HepG2 (cell line): ENCODE data around the gene ANKRD65. TPM values are rescaled to one million over a fixed set of nuclear protein-coding genes. Genes with fewer than 3 reads are reported as not detected.

ENCODE experiments used
- ARNT2 ChIP-seq: sonication (generic); formaldehyde crosslinking; IDR thresholded peaks from 2 replicates; pipeline ENCODE4 v1.8.0; 2022; ENCODE audit warnings: mild to moderate bottlenecking, low read depth, missing genetic modification reagents, moderate library complexity
- KDM2A ChIP-seq: sonication (generic); formaldehyde crosslinking; IDR thresholded peaks from 2 replicates; pipeline ENCODE4 v1.4.0; 2020; ENCODE audit warnings: low read depth, missing genetic modification reagents, borderline replicate concordance
- MAFF ChIP-seq: IDR thresholded peaks from 2 replicates; pipeline ENCODE4 v1.6.1; 2011; ENCODE audit warnings: low read depth, low read length, improper control_type of control experiment
- PHB2 ChIP-seq: fragments of 450-650 bp; IDR thresholded peaks from 2 replicates; pipeline ENCODE4 v1.6.1; 2018; ENCODE audit not compliant: partially characterized antibody
- TCF12 ChIP-seq, 2 experiments: fragments of 450-650 bp in 1 of 2; sonication (generic) in 1 of 2; formaldehyde crosslinking in 1 of 2; IDR thresholded peaks; 2 replicates each; pipeline versions ENCODE4 v1.6.1 to v1.8.0; 2017 to 2022; ENCODE audit warnings: antibody characterized with exemption in 1 of 2, mild to moderate bottlenecking in 1 of 2, missing genetic modification reagents in 1 of 2, moderate library complexity in 1 of 2
- ZBED4 ChIP-seq: sonication (generic); formaldehyde crosslinking; IDR thresholded peaks from 2 replicates; pipeline ENCODE4 v1.4.0; 2020; ENCODE audit warnings: missing genetic modification reagents, borderline replicate concordance
- ZBTB38 ChIP-seq: sonication (generic); formaldehyde crosslinking; IDR thresholded peaks from 2 replicates; pipeline ENCODE4 v1.5.1; 2020; ENCODE audit warnings: mild to moderate bottlenecking, missing genetic modification reagents
- ZBTB7B ChIP-seq: sonication (generic); formaldehyde crosslinking; IDR thresholded peaks from 2 replicates; pipeline ENCODE4 v1.4.0; 2020; ENCODE audit warnings: missing genetic modification reagents
- ZC3H13 ChIP-seq: sonication (generic); formaldehyde crosslinking; IDR thresholded peaks from 2 replicates; pipeline ENCODE4 v1.8.1; 2023; ENCODE audit warnings: mild to moderate bottlenecking, missing genetic modification reagents, moderate library complexity
- ZNF326 ChIP-seq: sonication (generic); formaldehyde crosslinking; IDR thresholded peaks from 2 replicates; pipeline ENCODE4 v1.4.0; 2020; ENCODE audit warnings: missing genetic modification reagents, borderline replicate concordance
- ZNF383 ChIP-seq: sonication (generic); formaldehyde crosslinking; IDR thresholded peaks from 2 replicates; pipeline ENCODE4 v1.4.0; 2020; ENCODE audit warnings: missing genetic modification reagents, mild to moderate bottlenecking, borderline replicate concordance
- polyA plus RNA-seq, 8 experiments: library from polyadenylated mRNA; depleted of rRNA in 3 of 8; stranded (reverse) in 7 of 8; unstranded in 1 of 8; fragments of >200 nt; fragmentation: Illumina TruSeq in 4 of 8; extraction: Trizol in 4 of 8; gene quantifications; 2 replicates each; pipeline versions ENCODE4 v1.2.1 to v1.2.3, GENCODE V29; 2011 to 2016; ENCODE audit warnings: low read depth in 4 of 8, missing spikeins in 1 of 8, mixed read lengths in 1 of 8; ENCODE audit not compliant: insufficient read depth in 1 of 8
- total RNA-seq, 5 experiments: library from RNA; depleted of rRNA; stranded (reverse); fragments of >200 nt; fragmentation: Illumina TruSeq; extraction: Trizol; gene quantifications; 2 replicates each; pipeline ENCODE4 v1.2.3, GENCODE V29; 2016; ENCODE audit warnings: low read depth in 1 of 5
- TF ChIP-seq, protein P1 (sequence below): sonication (generic); formaldehyde crosslinking; IDR thresholded peaks from 2 replicates; pipeline ENCODE4 v1.8.1; 2023; ENCODE audit warnings: mild to moderate bottlenecking, missing genetic modification reagents, borderline replicate concordance
- TF ChIP-seq, protein P2 (sequence below): sonication (generic); formaldehyde crosslinking; IDR thresholded peaks from 2 replicates; pipeline ENCODE4 v1.4.0; 2020; ENCODE audit warnings: missing genetic modification reagents
- TF ChIP-seq, protein P3 (sequence below): sonication (generic); formaldehyde crosslinking; IDR thresholded peaks from 2 replicates; pipeline ENCODE4 v1.4.0; 2020; ENCODE audit warnings: mild to moderate bottlenecking, low read depth, missing genetic modification reagents
- TF ChIP-seq, protein P4 (sequence below): sonication (generic); formaldehyde crosslinking; IDR thresholded peaks from 2 replicates; pipeline ENCODE4 v1.4.0; 2020; ENCODE audit warnings: missing genetic modification reagents
- TF ChIP-seq, protein P5 (sequence below): sonication (generic); formaldehyde crosslinking; IDR thresholded peaks from 2 replicates; pipeline ENCODE4 v1.4.0; 2020; ENCODE audit warnings: missing genetic modification reagents, borderline replicate concordance

ANKRD65 gene
- total and polyA plus RNA-seq, 2 of the 13 experiments (the other 11 are each of a cell fraction or from before 2014, with no cell fraction given) = 12.1 to 30.1 TPM

DNA sequence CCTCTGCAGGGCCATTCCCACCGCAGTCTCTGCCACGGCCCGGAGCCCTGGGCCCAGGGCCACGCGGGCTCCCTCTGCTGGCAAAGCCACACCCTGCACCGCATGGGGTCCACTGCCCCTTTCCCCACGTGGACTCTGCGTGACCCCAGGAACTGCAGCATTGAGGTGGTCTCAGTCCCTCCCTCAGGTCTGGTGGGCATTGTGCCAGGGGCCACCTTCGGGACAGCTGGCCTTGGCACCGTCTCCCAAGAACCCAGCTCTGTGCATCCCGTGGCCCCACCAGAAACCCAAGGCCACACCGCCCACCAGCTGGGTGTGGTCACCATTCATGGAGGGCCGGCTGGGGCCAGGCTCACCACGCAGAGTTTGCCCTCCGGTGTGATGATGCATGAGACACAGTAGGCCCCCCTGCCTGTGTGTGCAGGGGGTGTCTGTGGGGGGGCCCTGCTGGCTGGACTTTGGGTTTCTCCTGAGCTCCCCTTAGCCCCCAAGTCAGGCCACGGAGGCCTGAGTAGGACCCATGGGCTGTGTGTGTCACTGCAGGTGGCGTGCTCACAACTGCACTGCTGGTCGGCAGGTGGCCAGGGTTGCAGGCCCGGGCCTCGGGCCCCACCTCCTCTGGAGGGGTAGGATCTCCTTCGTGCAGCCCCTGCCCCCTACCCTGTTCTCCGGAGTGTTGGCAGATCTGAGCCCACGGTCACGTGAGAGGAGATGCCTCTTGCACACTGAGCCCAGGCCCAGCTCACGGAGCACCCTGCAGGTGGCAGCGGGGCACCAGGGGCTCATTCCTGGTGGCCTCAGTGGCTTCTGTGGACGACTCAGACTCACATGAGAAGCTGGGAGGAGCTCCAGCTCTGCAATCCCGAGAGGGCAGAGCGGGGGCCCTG is 20.2 kb upstream of the ANKRD65 start (continued):
- TF ChIP-seq ZBED4 (CRISPR knock-in tag) (no peak), TCF12 (IDR thresholded peaks at IDR 0.05) (no peak), TCF12 (CRISPR knock-in tag; IDR thresholded peaks at IDR 0.05) (no peak), ZC3H13 (CRISPR knock-in tag) (peak; percentile 87), ZBTB38 (CRISPR knock-in tag) (0 out of 2 replicates have a peak, but pooled peaks have one; percentile 35), PHB2 (no peak), ZNF383 (CRISPR knock-in tag) (no peak), KDM2A (CRISPR knock-in tag) (peak; percentile 94), ARNT2 (CRISPR knock-in tag) (no peak; the same call in 1 of the 2 replicates), ZNF326 (no peak), MAFF (no peak), ZBTB7B (CRISPR knock-in tag) (peak; percentile 95)
- TF ChIP-seq, protein P1, sequence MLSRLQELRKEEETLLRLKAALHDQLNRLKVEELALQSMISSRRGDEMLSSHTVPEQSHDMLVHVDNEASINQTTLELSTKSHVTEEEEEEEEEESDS = no peak
- TF ChIP-seq, protein P2, sequence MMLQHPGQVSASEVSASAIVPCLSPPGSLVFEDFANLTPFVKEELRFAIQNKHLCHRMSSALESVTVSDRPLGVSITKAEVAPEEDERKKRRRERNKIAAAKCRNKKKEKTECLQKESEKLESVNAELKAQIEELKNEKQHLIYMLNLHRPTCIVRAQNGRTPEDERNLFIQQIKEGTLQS (CRISPR knock-in tag) = no peak
- TF ChIP-seq, protein P3, sequence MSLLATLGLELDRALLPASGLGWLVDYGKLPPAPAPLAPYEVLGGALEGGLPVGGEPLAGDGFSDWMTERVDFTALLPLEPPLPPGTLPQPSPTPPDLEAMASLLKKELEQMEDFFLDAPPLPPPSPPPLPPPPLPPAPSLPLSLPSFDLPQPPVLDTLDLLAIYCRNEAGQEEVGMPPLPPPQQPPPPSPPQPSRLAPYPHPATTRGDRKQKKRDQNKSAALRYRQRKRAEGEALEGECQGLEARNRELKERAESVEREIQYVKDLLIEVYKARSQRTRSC = no peak
- TF ChIP-seq, protein P4, sequence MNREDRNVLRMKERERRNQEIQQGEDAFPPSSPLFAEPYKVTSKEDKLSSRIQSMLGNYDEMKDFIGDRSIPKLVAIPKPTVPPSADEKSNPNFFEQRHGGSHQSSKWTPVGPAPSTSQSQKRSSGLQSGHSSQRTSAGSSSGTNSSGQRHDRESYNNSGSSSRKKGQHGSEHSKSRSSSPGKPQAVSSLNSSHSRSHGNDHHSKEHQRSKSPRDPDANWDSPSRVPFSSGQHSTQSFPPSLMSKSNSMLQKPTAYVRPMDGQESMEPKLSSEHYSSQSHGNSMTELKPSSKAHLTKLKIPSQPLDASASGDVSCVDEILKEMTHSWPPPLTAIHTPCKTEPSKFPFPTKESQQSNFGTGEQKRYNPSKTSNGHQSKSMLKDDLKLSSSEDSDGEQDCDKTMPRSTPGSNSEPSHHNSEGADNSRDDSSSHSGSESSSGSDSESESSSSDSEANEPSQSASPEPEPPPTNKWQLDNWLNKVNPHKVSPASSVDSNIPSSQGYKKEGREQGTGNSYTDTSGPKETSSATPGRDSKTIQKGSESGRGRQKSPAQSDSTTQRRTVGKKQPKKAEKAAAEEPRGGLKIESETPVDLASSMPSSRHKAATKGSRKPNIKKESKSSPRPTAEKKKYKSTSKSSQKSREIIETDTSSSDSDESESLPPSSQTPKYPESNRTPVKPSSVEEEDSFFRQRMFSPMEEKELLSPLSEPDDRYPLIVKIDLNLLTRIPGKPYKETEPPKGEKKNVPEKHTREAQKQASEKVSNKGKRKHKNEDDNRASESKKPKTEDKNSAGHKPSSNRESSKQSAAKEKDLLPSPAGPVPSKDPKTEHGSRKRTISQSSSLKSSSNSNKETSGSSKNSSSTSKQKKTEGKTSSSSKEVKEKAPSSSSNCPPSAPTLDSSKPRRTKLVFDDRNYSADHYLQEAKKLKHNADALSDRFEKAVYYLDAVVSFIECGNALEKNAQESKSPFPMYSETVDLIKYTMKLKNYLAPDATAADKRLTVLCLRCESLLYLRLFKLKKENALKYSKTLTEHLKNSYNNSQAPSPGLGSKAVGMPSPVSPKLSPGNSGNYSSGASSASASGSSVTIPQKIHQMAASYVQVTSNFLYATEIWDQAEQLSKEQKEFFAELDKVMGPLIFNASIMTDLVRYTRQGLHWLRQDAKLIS (CRISPR knock-in tag) = no peak
- TF ChIP-seq, protein P5, sequence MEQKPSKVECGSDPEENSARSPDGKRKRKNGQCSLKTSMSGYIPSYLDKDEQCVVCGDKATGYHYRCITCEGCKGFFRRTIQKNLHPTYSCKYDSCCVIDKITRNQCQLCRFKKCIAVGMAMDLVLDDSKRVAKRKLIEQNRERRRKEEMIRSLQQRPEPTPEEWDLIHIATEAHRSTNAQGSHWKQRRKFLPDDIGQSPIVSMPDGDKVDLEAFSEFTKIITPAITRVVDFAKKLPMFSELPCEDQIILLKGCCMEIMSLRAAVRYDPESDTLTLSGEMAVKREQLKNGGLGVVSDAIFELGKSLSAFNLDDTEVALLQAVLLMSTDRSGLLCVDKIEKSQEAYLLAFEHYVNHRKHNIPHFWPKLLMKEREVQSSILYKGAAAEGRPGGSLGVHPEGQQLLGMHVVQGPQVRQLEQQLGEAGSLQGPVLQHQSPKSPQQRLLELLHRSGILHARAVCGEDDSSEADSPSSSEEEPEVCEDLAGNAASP (CRISPR knock-in tag) = peak; percentile 4; the same call in 1 of the 2 replicates
